Raji (cell line): ENCODE data around the gene PRAC2.

Experiments
- POLR2A ChIP-seq: IDR thresholded peaks from 2 replicates; pipeline ENCODE4 v1.6.1; 2011; ENCODE audit warnings: low read depth, low read length, control low read depth; ENCODE audit not compliant: insufficient read depth

Gene PRAC2

DNA sequence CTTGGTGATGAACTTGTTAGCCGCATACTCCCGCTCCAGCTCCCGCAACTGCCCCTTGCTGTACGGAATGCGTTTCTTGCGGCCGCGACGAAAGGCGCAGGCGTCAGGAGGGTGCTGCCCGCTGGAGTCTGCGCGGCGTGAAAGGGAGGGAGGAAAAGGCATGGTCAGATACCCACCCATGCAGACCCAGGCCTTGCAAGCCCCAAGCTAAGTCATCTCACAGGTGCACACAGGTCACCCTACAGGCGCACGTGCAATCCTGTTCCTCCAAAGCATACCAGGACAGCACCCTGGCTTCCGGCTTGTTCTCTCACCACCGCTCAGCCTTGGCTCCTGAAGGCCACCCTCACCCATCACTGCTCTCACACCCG is 3.9 kb downstream of the PRAC2 start:
- no peak for TF ChIP-seq POLR2A

DNA sequence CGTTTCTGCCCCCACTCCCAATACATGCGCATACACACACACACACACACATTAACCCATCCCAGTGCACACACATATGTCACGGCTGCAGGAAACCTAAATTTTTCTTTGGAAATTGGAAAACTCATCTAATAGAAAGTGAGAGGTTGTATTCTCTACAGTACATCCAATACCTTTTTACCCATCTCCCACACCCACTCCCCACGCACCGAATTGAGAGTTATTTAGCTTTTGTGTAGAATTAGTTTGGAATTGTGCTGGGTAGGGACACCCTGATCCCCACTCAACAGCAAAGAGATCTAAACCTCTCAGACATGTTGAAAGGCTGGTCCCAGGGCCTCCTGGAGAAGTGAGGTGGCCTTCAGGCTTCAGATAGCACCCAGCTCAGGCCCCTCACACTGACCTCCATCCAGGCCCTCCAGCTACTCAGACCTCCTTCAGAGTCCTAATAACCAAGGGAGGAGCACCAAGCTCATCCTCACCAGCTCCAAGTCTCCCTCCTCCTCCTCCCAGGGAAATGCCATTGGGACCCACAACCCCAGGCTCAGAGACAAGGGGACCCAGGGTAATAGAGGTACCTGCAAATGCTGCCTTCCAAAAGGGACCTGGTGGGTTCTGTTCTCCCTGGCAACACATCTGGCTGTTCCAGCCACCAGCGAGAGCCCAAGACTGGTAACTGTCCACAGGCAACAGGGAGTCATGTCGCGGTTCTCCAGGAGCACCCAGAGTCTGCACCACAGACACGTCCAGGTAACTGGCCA is 4.6 kb downstream of the PRAC2 start:
- no peak for TF ChIP-seq POLR2A

DNA sequence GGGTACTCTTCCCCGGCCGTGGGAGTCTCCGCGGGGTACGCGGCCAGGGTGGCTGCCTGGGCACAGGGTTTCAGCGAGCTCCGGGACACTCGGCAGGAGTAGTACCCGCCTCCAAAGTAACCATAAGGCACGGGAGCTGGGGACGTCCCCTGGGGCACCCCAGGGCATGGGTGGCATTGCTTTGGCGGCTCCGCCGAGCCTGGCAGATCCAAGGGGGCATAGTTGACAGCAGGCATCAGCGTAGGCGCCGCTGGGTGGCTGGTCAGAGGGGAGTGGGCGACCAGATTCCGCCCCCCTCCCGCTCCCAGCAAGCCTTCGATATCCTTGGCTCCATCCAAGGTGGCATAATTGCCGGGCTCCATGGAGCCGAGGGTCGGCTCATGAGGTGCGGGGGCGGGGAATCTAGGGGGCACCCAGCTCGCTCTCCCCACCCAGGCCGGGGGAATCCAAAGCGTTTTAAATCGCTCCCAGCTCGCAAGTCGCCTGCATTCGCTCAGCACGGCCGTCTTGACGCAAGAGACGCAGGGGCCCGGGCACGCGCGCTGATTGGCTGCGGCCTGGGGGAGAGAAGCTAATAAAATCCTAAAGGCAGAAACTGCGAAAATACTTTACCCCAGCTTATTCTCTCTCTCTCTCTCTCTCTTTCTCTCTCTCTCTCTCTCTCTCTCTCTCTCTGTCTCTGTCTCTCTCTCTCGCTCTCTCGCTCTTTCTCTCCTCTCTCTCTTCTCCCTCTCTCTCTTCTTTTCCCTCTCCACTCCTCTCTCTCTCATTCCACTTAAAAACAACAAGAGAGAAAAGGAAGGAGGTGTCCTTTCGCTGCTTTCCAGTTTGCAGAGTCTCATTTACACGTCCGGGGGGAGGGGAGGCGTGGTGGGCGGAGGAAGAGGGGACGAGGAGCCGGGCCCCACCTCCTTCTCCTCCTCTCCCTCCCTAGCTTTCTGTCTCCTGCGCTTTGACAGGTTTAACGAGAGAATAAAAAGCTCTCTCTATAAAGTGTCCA is 5.5 kb downstream of the PRAC2 start, which contains the start of gene HOXB13:
Gene HOXB13, minus strand, starts transcription at position 519 of the 1,000 bp plus-strand sequence. Its CDS starts 157 bp downstream, at position 362.
- no peak for TF ChIP-seq POLR2A

DNA sequence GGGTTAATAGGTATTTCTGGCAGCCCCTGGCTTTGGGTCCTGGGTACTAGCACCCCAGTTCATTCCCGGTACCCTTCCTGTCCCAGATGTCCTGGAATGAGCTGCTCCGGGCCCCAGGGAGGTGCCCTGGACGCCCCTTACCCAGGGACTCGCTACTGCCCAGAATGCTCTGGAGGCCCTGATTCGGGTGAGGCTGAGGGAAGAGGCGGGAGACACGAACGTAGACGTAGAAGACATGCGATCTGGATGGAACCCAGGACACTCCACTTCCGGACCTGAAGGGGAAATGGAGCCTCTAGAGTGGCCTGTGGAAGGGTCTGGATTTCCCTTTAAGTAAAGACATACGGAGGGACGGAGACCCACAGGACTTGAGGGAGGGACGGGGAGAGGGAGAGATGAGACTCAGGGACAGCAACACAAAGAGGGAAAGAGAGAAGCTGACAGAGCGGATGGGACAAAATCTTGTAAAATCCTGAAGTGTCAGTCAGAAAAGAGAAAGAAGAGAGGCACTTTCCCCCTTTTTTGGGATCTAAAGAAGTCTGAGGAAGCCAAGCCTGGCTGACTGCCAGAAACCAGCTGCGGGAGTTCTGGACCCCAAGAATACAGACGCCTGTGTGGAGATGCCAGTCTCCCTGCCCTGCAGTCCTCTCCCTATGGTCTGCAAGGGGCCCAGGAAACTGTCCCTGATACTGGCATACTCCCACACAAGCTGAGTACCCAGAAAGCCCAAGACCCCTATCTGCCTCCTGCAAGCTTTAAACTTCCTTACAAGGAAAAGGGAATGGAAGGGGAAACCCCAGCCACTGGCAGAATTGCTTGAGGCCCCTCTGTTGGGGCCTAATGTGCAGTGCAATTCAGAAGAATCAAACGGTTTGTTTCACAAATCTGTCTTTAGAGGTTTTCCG is 6.6 kb downstream of the PRAC2 start:
- TF ChIP-seq POLR2A = no peak

DNA sequence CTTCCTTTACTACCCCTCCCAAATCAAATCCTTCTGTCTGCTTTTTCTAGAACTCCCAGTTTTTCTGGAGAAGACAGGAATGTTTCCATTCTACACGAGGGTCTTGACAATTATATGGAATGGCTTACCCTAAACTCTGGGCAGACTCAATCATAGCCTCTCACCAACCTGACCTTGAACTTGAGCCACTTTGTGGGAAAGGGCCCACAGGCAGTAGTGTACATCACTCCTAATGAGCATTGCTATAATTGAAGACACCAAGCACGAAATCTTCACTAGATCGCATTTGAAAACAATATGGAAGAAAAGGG is 7.2 kb downstream of the PRAC2 start:
- no peak for TF ChIP-seq POLR2A

DNA sequence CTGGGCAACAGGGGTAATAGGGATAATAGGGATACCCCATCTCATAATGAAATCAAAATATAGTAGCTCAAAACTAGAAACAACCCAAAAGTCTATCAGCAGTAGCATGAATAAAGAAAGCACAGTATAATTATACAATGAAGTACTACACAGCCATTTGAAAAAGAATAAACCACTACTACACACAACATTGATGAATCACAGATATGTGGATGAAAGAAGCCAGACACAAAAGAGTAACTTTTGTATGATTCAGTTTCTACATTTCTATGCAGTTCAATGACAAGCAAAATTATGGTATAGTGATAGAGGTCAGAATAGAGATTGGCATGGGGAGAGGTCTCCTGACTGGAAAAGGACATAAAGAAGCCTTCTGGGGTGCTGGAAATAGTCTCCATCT is 8.4 kb downstream of the PRAC2 start:
- no peak for TF ChIP-seq POLR2A

DNA sequence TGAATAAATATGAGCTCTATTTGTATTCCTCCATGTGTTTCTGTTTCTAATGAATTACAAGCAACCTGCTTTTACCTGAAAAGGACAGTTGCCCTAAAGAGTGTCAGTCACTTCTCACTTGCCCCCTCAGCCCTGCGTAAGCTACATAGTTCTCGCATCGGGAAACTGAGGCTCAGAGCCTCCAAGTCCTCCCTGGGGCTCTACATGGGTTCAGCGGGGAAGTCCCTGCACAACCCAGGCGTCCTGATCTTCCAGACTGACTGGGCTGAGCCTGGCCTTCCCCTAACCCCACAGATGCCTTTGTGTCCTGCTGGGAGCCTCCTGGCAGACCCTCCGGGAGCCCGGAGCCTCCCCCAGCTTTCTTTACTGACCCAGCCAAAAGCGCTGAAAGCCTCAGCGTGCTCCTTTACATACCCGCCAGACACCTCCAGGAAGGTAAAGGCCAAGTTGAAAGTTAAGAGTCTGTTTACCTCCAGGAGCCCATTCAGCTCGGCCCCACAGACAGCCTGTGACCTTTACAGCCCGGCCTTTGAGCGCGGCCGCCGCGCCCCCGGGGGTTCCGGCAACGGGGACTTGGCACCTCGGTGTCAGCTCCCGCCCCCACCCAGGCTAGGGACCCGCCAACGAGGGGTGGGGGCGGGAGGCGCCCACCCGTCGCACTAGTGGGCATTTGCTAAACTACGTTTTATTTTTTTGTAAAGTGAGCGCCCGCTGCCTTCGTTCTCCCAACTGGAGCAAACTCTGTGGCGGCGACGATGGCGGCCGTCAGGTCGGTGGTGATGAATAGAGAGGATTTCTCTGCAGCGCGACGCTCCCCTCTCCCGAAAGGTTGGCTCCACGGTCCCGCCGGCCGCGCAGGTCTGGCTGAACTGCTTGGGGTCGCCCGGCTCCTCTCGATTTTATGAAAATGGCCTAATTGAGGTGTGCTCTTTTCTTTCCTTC is 10.0 kb downstream of the PRAC2 start:
- TF ChIP-seq POLR2A = no peak

DNA sequence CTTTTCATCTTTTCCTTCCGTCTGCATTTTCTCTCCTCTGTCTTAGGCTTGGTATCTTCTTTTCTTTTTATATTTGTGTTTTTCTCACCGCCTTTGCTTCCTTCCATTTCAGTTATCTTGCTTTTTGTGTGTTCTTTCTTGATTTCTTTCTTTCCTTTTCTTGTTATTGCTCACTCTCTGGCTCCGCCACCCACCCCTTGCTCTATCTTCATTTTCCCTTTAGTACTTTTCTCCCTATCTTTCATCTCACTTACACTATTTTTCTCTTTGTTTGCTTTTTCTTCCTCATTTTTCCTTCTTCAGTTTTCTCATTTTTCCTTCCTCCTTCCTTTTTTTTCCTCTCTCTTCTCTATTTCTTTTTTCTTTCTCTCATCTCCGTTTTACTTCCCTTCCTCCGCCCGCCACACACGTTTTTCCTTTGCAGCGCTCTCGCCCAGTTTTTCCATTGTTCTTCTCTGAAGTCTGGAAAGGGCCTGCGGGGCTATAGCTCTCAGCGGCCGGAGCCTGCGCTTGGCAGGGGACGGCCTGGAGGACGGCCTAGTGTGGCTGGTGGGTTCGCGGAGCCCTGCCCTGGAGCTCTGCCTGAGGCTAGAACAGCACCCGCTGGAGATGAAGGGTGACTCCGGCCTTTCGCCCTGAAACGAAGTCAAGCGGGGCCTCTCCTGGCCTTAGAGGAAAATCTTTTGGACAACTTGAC is 10.8 kb downstream of the PRAC2 start:
- TF ChIP-seq POLR2A = no peak

DNA sequence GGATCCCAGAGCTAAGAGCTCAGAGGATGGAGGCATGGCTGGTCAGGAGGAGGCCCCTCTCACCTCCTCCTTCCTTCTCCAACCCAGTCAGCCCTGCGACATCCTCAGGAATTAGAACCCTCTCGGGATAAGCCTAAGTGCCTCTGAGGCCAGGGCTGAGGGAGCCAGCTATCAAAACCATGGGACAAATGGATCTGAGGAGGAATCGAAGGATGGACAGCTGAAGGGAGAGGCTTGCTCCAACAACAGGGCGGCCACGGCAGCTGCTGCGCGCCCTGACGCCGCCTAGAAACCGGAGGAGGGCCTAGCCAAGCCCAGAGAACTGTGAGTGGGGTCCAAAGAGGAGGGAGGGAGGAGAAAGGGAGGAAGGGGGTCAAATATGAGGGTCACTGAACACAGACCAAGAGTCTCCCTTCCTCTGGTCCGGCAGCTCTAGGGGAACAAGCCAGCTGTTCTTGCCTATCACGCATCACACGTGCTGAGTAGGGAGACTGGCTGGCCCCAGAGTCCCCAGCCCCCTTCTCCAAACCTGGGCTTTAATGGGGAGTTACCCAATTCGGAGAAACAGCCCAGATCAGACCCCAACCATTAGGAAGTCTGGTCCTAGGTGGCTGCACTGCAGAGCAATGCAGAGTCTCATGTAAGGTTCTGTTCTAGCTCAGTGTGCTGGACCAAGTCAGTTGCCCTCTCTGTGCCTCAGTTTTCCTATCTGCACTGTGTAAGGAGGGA is 11.5 kb downstream of the PRAC2 start:
- TF ChIP-seq POLR2A = no peak

DNA sequence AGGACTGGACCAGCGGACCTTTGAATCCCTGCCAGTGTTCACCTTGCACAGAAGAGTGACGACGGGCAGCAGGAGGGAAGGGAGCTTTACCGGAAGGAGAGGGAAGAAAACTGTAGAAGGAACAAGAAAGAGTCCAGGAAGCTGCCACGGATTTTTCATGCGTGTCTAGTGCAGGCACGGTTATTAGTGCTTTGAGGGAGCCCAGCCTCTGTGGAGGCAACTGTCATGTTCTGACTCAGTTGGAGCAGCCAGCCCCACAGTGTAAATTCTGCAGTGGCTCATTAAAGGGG is 12.0 kb downstream of the PRAC2 start:
- TF ChIP-seq POLR2A = no peak

DNA sequence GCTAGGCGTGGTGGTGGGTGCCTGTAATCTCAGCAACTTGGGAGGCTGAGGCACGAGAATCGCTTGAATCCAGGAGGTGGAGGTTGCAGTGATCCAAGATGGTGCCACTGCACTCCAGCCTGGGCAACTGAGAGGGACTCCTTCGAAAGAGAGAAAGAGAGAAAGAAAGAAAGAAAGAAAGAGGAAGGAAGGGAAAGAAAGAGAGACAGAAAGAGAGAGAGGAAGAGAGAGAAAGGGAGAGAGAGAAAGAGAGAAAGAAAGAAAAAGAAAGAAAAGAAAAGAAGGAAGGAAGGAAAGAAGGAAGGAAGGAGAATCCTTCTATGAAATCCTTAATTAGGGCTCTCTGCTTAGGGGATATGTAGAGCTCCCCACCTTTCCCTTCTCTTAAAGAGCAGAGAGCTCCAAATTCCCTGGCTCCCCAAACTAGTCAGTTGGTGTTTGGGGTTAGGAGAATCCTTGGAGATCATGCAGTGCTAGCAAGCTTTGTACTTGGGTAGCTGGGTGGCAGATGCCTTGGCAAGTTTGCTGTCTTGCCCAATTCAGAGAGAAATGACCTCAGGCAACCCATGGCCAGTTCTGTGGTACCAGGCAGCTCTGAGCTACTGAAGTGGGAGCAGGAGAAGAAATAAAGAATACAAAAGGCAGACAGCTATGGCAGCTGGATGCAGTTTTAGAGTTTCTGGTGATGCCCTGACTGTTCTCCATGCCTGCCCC is 14.5 kb downstream of the PRAC2 start:
- no peak for TF ChIP-seq POLR2A

DNA sequence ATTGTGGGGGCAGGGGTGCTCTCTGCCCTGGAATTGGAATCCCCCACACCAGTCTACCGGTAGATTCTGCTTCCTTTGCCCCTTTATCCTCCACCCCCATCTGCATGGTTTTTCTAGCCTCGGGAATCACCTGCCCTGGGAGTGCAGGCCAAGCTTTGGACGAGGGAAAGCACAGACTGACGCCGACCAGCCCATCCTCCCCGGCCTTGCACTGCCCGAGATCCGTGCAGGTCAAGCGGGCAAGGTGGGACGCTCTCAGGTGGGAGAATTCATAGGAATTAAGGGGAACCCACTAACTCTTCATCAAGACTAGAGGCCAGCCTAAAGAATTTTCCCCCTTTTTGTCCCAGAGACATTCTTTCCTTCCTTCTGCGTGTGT is 15.4 kb downstream of the PRAC2 start:
- no peak for TF ChIP-seq POLR2A

DNA sequence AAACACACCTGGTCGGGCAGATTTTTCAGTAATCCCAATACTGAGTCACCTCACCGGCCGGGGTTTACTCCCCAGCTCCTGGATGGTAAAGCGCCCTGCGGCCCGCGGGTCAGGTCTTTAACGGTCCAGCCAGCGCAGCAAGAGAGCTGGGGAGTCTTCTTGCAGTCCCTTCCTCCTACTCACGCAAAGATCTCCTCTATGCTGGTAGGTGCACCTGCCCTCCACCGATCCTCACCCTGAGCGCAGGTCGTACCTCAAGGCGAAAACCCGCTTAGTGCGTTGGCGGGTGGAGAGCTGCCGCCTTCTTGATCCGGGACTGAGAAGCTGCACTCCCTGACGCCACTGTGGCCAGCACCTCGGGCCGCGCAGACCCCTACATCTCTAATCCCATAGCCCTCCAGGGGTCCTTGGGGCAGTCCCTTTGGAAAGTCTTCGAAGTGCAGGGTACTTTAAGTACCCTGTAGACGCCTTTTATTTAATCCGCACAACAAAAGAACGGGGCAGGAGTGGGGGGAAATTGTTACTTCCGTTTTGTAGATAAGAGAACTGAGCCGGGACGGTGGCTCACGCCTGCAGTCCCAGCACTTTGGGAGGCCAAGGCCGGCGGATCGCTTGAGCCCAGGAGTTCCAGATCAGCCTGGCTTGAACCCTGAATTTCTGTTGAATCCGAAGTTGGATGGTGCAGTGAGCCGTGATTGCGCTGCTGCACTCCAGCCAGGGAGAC is 16.0 kb downstream of the PRAC2 start:
- TF ChIP-seq POLR2A = no peak
